Keratinocyte (primary cell): ENCODE data around the gene MBNL3. TPM values are rescaled to one million over a fixed set of nuclear protein-coding genes. Genes with fewer than 3 reads are reported as not detected.

Experiments used
- DNase-seq: peaks from one replicate; pipeline ENCODE4 v3.0.0-alpha.2; 2011; ENCODE audit warnings: low read depth, missing footprints, low spot score
- FAIRE-seq: peaks from 2 replicates; lab custom pipeline; 2011; peaks lifted over from hg19 to GRCh38; lab: Jason Lieb, UNC
- H2AFZ ChIP-seq: 2 replicates; pipeline ENCODE4 v1.6.0; 2012; ENCODE audit warnings: low read length, control low read depth, inconsistent platforms; ENCODE audit not compliant: control insufficient read depth
- H3K27ac ChIP-seq: 2 replicates; pipeline ENCODE4 v1.5.1; 2011; ENCODE audit warnings: low read length; ENCODE audit not compliant: control insufficient read depth, insufficient read depth
- H3K27me3 ChIP-seq: 3 replicates; pipeline ENCODE4 v1.6.0; 2011; ENCODE audit warnings: low read length; ENCODE audit not compliant: control insufficient read depth, insufficient read depth; ENCODE audit errors: extremely low read depth
- H3K36me3 ChIP-seq, 2 experiments: 2 replicates in 1 of 2; 3 replicates in 1 of 2; pipeline ENCODE4 v1.5.1; 2011; ENCODE audit warnings: low read length in 2 of 2, mild to moderate bottlenecking in 1 of 2; ENCODE audit not compliant: control insufficient read depth in 2 of 2, insufficient read depth in 2 of 2; ENCODE audit errors: extremely low read depth in 1 of 2
- H3K4me1 ChIP-seq: 3 replicates; pipeline ENCODE4 v1.5.1; 2011; ENCODE audit warnings: low read length; ENCODE audit not compliant: control insufficient read depth, insufficient read depth; ENCODE audit errors: extremely low read depth
- H3K4me2 ChIP-seq: 3 replicates; pipeline ENCODE4 v1.6.0; 2011; ENCODE audit warnings: low read depth, low read length; ENCODE audit not compliant: control insufficient read depth, insufficient read depth; ENCODE audit errors: extremely low read depth
- H3K4me3 ChIP-seq, 3 experiments: fragments of 200-600 bp in 1 of 3; sonication (generic) in 1 of 3; 2 replicates in 2 of 3; 3 replicates in 1 of 3; pipeline ENCODE4 v1.5.1; 2011 to 2016; ENCODE audit warnings: low read length in 3 of 3, mild to moderate bottlenecking in 3 of 3, control low read depth in 2 of 3, inconsistent platforms in 1 of 3, low read depth in 1 of 3, mixed read lengths in 1 of 3, mixed run types in 1 of 3, moderate library complexity in 1 of 3; ENCODE audit not compliant: control insufficient read depth in 2 of 3, insufficient read depth in 2 of 3; ENCODE audit errors: extremely low read depth in 1 of 3
- H3K79me2 ChIP-seq: 2 replicates; pipeline ENCODE4 v1.6.0; 2012; ENCODE audit warnings: low read length; ENCODE audit not compliant: control insufficient read depth, insufficient read depth
- H3K9ac ChIP-seq: 3 replicates; pipeline ENCODE4 v1.6.0; 2011; ENCODE audit warnings: low read length; ENCODE audit not compliant: control insufficient read depth, insufficient read depth; ENCODE audit errors: extremely low read depth
- H3K9me1 ChIP-seq: 3 replicates; pipeline ENCODE4 v1.6.0; 2011; ENCODE audit warnings: low read length; ENCODE audit not compliant: control insufficient read depth, insufficient read depth; ENCODE audit errors: extremely low read depth
- H3K9me3 ChIP-seq: 2 replicates; pipeline ENCODE4 v1.5.1; 2012; ENCODE audit warnings: low read depth, low read length; ENCODE audit not compliant: control insufficient read depth
- H4K20me1 ChIP-seq: 3 replicates; pipeline ENCODE4 v1.6.0; 2011; ENCODE audit warnings: low read length; ENCODE audit not compliant: control insufficient read depth, insufficient read depth; ENCODE audit errors: extremely low read depth
- CTCF ChIP-seq, 3 experiments: IDR thresholded peaks in 1 of 3; conservative IDR thresholded peaks in 1 of 3; optimal IDR thresholded peaks in 1 of 3; 2 replicates in 2 of 3; 3 replicates in 1 of 3; pipeline versions ENCODE3 to v1.5.1; 2011; ENCODE audit warnings: low read length in 3 of 3, mild to moderate bottlenecking in 3 of 3, moderate library complexity in 2 of 3, control low read depth in 1 of 3, inconsistent platforms in 1 of 3; ENCODE audit not compliant: insufficient read depth in 2 of 3; ENCODE audit errors: extremely low read depth in 1 of 3
- EZH2 ChIP-seq: IDR thresholded peaks from one replicate; pipeline ENCODE4 v1.6.1; 2012; ENCODE audit warnings: inconsistent platforms, mild to moderate bottlenecking, low read length, moderate library complexity
- dilution Hi-C: fragments of 300-500 bp; cut with MboI; formaldehyde crosslinking; loops from one replicate; pipeline ENCODE4 v1.7.0; 2020; ENCODE audit warnings: low sequenced_read_pairs; ENCODE audit not compliant: extremely low pct_ligation_motif_present
- polyA plus RNA-seq, 5 experiments: library from polyadenylated mRNA; depleted of rRNA in 3 of 5; stranded (reverse) in 3 of 5; stranded (forward) in 1 of 5; unstranded in 1 of 5; fragments of >200 nt; gene quantifications; 1 replicate in 1 of 5; 2 replicates in 3 of 5; 3 replicates in 1 of 5; pipeline versions ENCODE4 v1.2.1 to v1.2.3, GENCODE V29; 2011 to 2012; ENCODE audit warnings: missing spikeins in 2 of 5, low read depth in 1 of 5, low replicate concordance in 1 of 5

The MBNL3 gene
- polyA plus RNA-seq, 1 donor (not counting 4 experiments of a cell fraction or from before 2014, with no cell fraction given), result 6.9 TPM

- no peaks in the 10 kb centered on the region for H3K4me1 ChIP-seq
- H4K20me1 ChIP-seq, result no peaks in the 10 kb centered on the region
- dilution Hi-C loops, result no loop called here
- H3K36me3 ChIP-seq, result no peaks in the 10 kb centered on the region
- no peaks in the 10 kb centered on the region for H3K79me2 ChIP-seq
- H3K4me3 ChIP-seq, result no peak overlapping the region
- TF ChIP-seq EZH2 (no peak), CTCF (optimal IDR thresholded peaks at IDR 0.05 in 1 of 3, IDR thresholded peaks at IDR 0.05 in 1 of 3, conservative IDR thresholded peaks at IDR 0.05 in 1 of 3; ENCODE audit: extremely low read depth in 1 of 3, insufficient read depth in 2 of 3, low read length in 3 of 3) (no peak)
- no peak overlapping the region for H3K4me2 ChIP-seq
- no peak overlapping the region for H2AFZ ChIP-seq
- no peaks in the 10 kb centered on the region for H3K9me3 ChIP-seq
- DNase-seq (no peak), FAIRE-seq (no peak)
- no peak overlapping the region for H3K27ac ChIP-seq
- no peaks in the 10 kb centered on the region for H3K27me3 ChIP-seq
- H3K9me1 ChIP-seq, result no peaks in the 10 kb centered on the region
- H3K9ac ChIP-seq, result no peak overlapping the region
Measured at GRCh38 chrX:132518401-132518800, 29.6 kb upstream of the MBNL3 start.

- H2AFZ ChIP-seq, result no peak overlapping the region
Measured at GRCh38 chrX:132508834-132509233, 20.0 kb upstream of the MBNL3 start.

More at GRCh38 chrX:132508834-132509233, 20.0 kb upstream of the MBNL3 start:
- H3K27ac ChIP-seq, result no peak overlapping the region
- DNase-seq (no peak), FAIRE-seq (no peak)
- H3K79me2 ChIP-seq, result no peaks in the 10 kb centered on the region
- H3K4me3 ChIP-seq, result no peak overlapping the region
- H3K36me3 ChIP-seq, result no peaks in the 10 kb centered on the region
- H3K9me3 ChIP-seq, result no peaks in the 10 kb centered on the region
- H3K27me3 ChIP-seq, result no peaks in the 10 kb centered on the region
- no peaks in the 10 kb centered on the region for H3K4me1 ChIP-seq
- H3K4me2 ChIP-seq, result no peak overlapping the region
- no peaks in the 10 kb centered on the region for H4K20me1 ChIP-seq
- TF ChIP-seq EZH2 (no peak), CTCF (optimal IDR thresholded peaks at IDR 0.05 in 1 of 3, IDR thresholded peaks at IDR 0.05 in 1 of 3, conservative IDR thresholded peaks at IDR 0.05 in 1 of 3; ENCODE audit: extremely low read depth in 1 of 3, insufficient read depth in 2 of 3, low read length in 3 of 3) (no peak)
- no peaks in the 10 kb centered on the region for H3K9me1 ChIP-seq
- dilution Hi-C loops, result no loop called here
- H3K9ac ChIP-seq, result no peak overlapping the region
